Suprapubic skin (tissue), 4 donors: Measurements from ENCODE around the gene GPER1. TPM values are rescaled to one million over a fixed set of nuclear protein-coding genes. Genes with fewer than 3 reads are reported as not detected.

Experiments used
- DNase-seq, 2 donors: peaks; one replicate each; pipeline ENCODE4 v3.0.0-alpha.2; 2019; ENCODE audit warnings: low spot score in 2 of 2
- H3K27ac ChIP-seq: fragments of 200-600 bp; sonication (generic); one replicate; pipeline ENCODE4 v1.5.1; 2019
- H3K27me3 ChIP-seq: fragments of 200-600 bp; sonication (generic); one replicate; pipeline ENCODE4 v1.5.1; 2019
- H3K36me3 ChIP-seq: fragments of 200-600 bp; sonication (generic); one replicate; pipeline ENCODE4 v1.5.1; 2019
- H3K4me1 ChIP-seq: fragments of 200-600 bp; sonication (generic); one replicate; pipeline ENCODE4 v1.5.1; 2019
- H3K4me3 ChIP-seq: fragments of 200-600 bp; sonication (generic); one replicate; pipeline ENCODE4 v1.5.1; 2019; ENCODE audit warnings: mild to moderate bottlenecking
- H3K9me3 ChIP-seq: fragments of 200-600 bp; sonication (generic); one replicate; pipeline ENCODE4 v1.5.1; 2019
- EP300 ChIP-seq: sonication (generic); formaldehyde crosslinking; IDR thresholded peaks from one replicate; pipeline ENCODE4 v1.6.1; 2017; ENCODE audit warnings: antibody characterized with exemption
- POLR2A ChIP-seq, 2 donors: fragments of 450-650 bp; IDR thresholded peaks; one replicate each; pipeline ENCODE4 v1.6.1; 2017; ENCODE audit warnings: antibody characterized with exemption in 2 of 2, mild to moderate bottlenecking in 2 of 2, moderate library complexity in 2 of 2
- POLR2AphosphoS5 ChIP-seq, 3 donors: sonication (generic); formaldehyde crosslinking; IDR thresholded peaks; one replicate each; pipeline ENCODE4 v1.6.1; 2017; ENCODE audit warnings: antibody characterized with exemption in 3 of 3
- WGBS: methylation state at CpG from one replicate; pipeline ENCODE4 v1.1.5; 2018; 5-methylcytosine and 5-hydroxymethylcytosine counted together
- total RNA-seq, 4 donors: library from RNA; depleted of rRNA; stranded (reverse); fragments of >200 nt; gene quantifications; one replicate each; pipeline ENCODE4 v1.1.0, GENCODE V29; 2016
- TF ChIP-seq, protein P1 (sequence below), 2 donors: fragments of 200-600 bp in 1 of 2; fragments of 450-650 bp in 1 of 2; sonication (generic) in 1 of 2; IDR thresholded peaks; one replicate each; pipeline ENCODE4 v1.5.1; 2016 to 2019; ENCODE audit warnings: antibody characterized with exemption in 2 of 2, mild to moderate bottlenecking in 1 of 2, moderate library complexity in 1 of 2

Gene GPER1
- total RNA-seq, 4 donors from 2014 or later = 2.6 to 11.9 (median 5.1) TPM

DNA sequence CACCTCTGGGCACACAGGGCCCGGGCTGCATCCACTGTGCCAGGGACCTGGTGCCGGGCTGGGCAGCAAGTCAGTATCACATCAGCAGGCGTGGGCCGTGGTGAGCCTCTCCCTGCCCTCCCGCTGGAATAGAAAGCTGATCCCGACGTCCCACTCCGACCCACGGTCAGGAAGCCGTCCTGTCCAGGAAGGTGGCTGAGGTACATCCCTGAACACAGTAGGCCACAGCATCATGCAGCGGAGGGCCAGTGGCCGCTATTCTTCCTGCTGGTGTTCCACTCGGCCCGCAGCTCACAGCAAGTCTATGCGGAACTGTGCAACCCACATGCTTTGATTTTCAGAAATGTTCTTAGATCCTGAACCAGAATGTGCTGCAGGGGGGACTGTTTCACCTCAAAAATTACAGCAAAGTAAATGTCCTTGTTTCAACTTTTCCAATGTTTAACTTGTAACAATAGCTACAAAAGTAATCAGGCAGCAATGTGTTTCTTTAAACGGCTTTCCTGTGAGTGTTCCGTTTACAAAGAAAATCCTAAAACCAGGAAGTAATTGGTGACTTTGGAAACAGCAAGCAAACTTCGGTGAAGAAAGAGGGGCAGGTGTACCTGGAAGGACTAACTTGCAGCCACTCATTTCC lies 44.2 kb upstream of the GPER1 start:
- no peak for DNase-seq
- Histone ChIP-seq H3K9me3 (no peaks in the 10 kb centered on the region), H3K36me3 (no peaks in the 10 kb centered on the region), H3K4me3 (peak overlapping the region; percentile 75), H3K27me3 (no peaks in the 10 kb centered on the region), H3K4me1 (peaks cover 74% of the 10 kb centered on the region), H3K27ac (peak overlapping the region; percentile 79)
- TF ChIP-seq, protein P1, sequence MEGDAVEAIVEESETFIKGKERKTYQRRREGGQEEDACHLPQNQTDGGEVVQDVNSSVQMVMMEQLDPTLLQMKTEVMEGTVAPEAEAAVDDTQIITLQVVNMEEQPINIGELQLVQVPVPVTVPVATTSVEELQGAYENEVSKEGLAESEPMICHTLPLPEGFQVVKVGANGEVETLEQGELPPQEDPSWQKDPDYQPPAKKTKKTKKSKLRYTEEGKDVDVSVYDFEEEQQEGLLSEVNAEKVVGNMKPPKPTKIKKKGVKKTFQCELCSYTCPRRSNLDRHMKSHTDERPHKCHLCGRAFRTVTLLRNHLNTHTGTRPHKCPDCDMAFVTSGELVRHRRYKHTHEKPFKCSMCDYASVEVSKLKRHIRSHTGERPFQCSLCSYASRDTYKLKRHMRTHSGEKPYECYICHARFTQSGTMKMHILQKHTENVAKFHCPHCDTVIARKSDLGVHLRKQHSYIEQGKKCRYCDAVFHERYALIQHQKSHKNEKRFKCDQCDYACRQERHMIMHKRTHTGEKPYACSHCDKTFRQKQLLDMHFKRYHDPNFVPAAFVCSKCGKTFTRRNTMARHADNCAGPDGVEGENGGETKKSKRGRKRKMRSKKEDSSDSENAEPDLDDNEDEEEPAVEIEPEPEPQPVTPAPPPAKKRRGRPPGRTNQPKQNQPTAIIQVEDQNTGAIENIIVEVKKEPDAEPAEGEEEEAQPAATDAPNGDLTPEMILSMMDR (IDR thresholded peaks at IDR 0.05) = no peak
- TF ChIP-seq EP300 = no peak
- TF ChIP-seq POLR2AphosphoS5 (IDR thresholded peaks at IDR 0.05) = no peak
- 17% methylated on average over 10 of the region's 18 CpGs for WGBS

DNA sequence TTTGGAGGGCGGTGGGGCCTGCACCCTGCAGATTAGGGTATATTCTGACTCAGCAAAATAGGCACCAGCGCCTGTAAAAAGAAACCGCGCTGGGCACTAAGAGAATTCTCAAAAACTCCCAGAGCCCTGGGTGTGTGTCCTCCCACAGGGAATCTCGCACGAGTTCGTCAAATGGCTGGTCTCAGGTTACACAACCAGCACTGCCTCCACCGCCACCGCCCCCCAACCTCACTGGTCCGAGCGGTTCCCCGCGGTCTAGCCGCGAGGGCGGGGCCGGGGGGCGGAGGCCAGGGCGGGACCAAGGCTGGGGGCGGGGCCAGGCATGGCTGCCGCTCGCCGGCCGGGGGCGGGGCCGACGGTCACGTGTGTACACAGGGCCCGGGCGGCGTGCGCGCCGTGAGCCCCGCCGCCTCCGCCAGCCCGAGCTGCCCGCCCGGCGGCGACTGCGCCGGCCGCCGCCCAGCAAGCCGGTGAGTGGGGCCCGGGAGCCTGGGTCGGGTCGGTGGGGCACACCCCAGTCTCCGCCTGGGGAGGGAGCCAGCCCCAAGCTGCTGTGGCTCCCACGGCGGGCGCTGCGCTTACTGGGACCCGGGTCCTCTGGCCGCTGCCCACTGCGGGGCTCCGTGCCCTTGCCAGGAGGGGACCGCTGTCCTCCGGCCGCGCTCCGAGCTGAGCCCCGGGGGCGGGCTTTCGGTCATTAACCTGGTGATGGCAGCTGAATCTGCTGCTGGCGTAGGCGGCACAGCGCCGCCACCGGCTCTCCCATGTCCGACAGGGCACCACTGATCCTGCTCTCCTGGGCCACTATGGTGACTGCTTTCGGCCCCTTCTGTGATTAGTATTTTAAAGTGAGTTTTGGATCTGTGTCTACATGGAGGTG lies 43.5 kb upstream of the GPER1 start, which contains the start of gene GPR146:
Gene GPR146 (plus strand): TSS at position 358 of the 880 bp plus-strand sequence. CDS start 12,970 bp downstream, outside the sequence.
- peak; percentile 98 for DNase-seq
- Histone ChIP-seq H3K27me3 (no peaks in the 10 kb centered on the region), H3K9me3 (no peaks in the 10 kb centered on the region), H3K4me3 (peak within 1 kb of the TSS; percentile 75), H3K4me1 (peaks cover 76% of the 10 kb centered on the region), H3K27ac (peak within 1 kb of the TSS; percentile 79), H3K36me3 (no peaks in the 10 kb centered on the region)
- WGBS = 1% methylated on average over 18 of the region's 74 CpGs
- TF ChIP-seq, protein P1 (IDR thresholded peaks at IDR 0.05) = peak; percentile 10 to 56
- no peak for TF ChIP-seq EP300
- no peak for TF ChIP-seq POLR2A (IDR thresholded peaks at IDR 0.05)
- peak in 1 of 3 donors; percentile 19 for TF ChIP-seq POLR2AphosphoS5 (IDR thresholded peaks at IDR 0.05)

DNA sequence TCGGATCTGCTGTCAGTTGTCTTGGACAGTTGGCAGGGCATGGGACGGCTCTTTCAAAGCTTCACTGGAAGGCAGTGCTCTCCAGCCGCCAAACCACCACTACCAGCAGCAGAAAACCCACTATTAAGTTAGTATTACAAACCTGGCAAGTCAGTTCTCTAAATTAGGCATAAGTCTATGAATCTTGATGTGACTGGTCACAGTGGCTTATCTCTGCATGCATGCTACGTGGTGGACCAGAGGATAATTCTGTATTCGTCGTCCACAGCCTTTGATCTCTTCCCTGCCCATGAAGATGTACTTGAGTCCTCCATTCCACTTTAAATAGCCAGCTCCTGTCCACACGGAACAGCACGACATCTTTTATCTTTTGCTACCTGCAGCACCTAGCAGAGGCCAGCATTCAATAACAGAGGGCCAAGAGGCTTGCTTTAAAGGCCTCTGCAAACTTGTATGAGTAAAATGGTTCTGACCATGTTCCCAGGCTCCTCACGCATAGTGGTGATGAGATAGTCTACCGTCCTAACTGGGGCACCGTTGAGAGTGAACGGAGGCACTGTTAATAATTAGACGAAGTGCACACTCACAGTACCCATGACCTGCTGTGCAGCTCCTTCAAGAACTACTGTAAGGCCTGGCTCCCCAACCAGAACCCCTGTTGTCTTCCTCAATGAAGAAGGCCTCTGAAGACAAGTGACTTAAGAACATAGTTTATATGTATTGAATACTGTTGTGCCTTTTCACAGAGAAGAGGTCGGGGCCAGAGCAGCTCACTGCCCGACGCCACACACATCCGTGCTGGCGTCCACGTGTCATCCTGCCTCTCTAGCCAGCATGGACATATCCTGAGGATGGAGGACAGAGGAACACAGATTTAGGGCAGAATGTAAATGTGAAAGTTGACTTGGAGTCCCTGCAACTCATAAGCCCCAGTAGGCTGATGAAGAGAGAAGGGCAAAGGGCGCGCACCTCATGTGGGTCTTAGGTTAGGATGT lies 42.5 kb upstream of the GPER1 start:
- WGBS = 74% methylated on average over 21 of the region's 21 CpGs
- no peaks in the 10 kb centered on the region for H3K27me3 ChIP-seq
- no peaks in the 10 kb centered on the region for H3K36me3 ChIP-seq
- TF ChIP-seq, protein P1 (IDR thresholded peaks at IDR 0.05) = no peak
- no peak for TF ChIP-seq POLR2A (IDR thresholded peaks at IDR 0.05)
- no peak for TF ChIP-seq EP300
- TF ChIP-seq POLR2AphosphoS5 (IDR thresholded peaks at IDR 0.05) = no peak
- H3K4me1 ChIP-seq = peaks cover 79% of the 10 kb centered on the region
- DNase-seq = no peak
- H3K9me3 ChIP-seq = no peaks in the 10 kb centered on the region
- H3K27ac ChIP-seq = peak overlapping the region; percentile 79
- H3K4me3 ChIP-seq = peak overlapping the region; percentile 75

DNA sequence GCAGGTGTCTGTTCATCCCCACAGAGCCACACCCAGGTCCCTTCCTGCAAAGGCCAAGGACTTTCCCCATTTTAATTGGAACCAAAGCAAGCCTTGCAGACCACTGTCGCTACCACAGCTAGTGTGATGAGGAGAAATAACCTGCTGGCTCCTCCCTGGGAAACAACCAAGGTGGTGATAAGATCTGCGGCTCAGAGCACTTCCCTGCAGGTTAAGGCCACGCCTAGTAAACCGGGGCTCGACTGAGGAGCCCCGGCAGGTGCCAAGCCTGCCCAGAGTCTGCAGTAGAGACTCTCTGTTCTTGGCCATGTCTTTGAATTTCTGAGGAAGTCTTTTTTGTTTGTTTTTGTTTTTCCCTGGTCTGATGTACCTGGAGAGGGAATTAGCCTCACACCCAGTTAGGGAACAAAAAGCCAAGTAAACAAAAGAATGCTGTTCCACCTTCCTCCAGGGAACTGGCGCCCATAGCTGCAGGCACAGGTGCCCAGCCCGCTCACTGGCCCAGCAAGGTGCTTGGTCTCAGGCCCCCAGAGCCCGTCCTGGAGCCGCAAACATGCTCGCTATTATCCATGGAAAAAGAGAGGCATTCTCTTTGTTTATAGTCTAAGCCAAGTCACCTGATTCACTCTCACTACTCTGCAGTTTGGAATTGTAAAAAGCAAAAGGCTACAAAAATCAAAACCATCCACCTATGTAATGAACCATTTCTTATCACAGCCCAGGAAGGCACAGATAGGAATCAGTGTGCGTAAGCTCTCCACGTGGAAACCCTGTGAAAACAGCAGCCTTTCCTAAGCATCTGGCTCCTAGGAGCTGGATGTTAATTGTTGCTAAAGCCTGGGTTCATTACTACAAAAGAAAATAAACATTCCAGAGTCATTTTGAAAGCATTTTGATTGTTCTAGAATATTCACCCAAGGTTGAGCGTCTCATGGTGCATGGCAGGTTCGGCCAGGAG lies 40.9 kb upstream of the GPER1 start:
- H3K9me3 ChIP-seq = no peaks in the 10 kb centered on the region
- H3K27me3 ChIP-seq = no peaks in the 10 kb centered on the region
- TF ChIP-seq POLR2AphosphoS5 (IDR thresholded peaks at IDR 0.05) (no peak), POLR2A (IDR thresholded peaks at IDR 0.05) (no peak), EP300 (no peak)
- TF ChIP-seq, protein P1 (IDR thresholded peaks at IDR 0.05) = no peak
- H3K4me3 ChIP-seq = peak overlapping the region; percentile 11
- 52% methylated on average over 13 of the region's 15 CpGs for WGBS
- peaks cover 78% of the 10 kb centered on the region for H3K4me1 ChIP-seq
- no peak for DNase-seq
- peak overlapping the region; percentile 5 for H3K27ac ChIP-seq
- no peaks in the 10 kb centered on the region for H3K36me3 ChIP-seq
